NOMO-1 treated with DMSO at 0.1 percent for 48 hours (cell line): Measurements from ENCODE around the gene FLNB.

ENCODE experiments used
- DNase-seq: peaks from one replicate; lab custom pipeline; 2025; ENCODE audit not compliant: unreplicated experiment; lab: John Stamatoyannopoulos, UW

Gene FLNB, protein sequence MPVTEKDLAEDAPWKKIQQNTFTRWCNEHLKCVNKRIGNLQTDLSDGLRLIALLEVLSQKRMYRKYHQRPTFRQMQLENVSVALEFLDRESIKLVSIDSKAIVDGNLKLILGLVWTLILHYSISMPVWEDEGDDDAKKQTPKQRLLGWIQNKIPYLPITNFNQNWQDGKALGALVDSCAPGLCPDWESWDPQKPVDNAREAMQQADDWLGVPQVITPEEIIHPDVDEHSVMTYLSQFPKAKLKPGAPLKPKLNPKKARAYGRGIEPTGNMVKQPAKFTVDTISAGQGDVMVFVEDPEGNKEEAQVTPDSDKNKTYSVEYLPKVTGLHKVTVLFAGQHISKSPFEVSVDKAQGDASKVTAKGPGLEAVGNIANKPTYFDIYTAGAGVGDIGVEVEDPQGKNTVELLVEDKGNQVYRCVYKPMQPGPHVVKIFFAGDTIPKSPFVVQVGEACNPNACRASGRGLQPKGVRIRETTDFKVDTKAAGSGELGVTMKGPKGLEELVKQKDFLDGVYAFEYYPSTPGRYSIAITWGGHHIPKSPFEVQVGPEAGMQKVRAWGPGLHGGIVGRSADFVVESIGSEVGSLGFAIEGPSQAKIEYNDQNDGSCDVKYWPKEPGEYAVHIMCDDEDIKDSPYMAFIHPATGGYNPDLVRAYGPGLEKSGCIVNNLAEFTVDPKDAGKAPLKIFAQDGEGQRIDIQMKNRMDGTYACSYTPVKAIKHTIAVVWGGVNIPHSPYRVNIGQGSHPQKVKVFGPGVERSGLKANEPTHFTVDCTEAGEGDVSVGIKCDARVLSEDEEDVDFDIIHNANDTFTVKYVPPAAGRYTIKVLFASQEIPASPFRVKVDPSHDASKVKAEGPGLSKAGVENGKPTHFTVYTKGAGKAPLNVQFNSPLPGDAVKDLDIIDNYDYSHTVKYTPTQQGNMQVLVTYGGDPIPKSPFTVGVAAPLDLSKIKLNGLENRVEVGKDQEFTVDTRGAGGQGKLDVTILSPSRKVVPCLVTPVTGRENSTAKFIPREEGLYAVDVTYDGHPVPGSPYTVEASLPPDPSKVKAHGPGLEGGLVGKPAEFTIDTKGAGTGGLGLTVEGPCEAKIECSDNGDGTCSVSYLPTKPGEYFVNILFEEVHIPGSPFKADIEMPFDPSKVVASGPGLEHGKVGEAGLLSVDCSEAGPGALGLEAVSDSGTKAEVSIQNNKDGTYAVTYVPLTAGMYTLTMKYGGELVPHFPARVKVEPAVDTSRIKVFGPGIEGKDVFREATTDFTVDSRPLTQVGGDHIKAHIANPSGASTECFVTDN (N-terminal part only)

DNA sequence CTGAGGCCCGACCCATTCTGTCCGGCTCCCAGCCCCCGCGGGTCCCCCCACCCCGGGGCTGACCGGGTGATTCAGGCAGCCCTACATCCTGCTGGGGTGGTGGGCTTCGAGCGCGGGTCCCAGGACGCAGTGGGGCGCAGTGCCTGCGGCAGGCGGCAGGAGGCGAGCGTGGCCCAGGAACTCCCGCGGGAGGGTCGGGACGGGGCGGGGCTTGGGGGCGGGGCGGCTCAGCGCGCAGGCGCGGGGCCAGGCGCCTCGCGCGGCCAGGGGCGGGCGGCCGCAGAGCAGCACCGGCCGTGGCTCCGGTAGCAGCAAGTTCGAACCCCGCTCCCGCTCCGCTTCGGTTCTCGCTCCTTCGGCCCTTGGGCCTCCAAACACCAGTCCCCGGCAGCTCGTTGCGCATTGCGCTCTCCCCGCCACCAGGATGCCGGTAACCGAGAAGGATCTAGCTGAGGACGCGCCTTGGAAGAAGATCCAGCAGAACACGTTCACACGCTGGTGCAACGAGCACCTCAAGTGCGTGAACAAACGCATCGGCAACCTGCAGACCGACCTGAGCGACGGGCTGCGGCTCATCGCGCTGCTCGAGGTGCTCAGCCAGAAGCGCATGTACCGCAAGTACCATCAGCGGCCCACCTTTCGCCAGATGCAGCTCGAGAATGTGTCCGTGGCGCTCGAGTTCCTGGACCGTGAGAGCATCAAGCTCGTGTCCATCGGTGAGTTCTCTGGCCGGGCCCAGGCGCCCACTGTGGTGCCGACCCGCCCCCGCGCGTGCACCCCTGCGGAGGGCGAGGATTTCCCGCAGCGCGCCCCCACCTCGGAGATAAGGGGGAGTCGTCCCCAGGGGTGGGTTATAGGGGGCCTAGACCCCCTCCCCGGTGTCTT, at the start of gene FLNB:
FLNB (plus strand) TSS at position 282 of the 885 bp plus-strand sequence; CDS start at position 425, 143 bp downstream.
- DNase-seq, result peak; percentile 52

GRCh38 chr3:57958642-57959422, 49.4 kb upstream of the FLNB start:
- DNase-seq, result no peak

GRCh38 chr3:57959423-57960173, 48.6 kb upstream of the FLNB start:
- peak; percentile 34 for DNase-seq

GRCh38 chr3:57960174-57960505, 48.1 kb upstream of the FLNB start:
- DNase-seq, result no peak

DNA sequence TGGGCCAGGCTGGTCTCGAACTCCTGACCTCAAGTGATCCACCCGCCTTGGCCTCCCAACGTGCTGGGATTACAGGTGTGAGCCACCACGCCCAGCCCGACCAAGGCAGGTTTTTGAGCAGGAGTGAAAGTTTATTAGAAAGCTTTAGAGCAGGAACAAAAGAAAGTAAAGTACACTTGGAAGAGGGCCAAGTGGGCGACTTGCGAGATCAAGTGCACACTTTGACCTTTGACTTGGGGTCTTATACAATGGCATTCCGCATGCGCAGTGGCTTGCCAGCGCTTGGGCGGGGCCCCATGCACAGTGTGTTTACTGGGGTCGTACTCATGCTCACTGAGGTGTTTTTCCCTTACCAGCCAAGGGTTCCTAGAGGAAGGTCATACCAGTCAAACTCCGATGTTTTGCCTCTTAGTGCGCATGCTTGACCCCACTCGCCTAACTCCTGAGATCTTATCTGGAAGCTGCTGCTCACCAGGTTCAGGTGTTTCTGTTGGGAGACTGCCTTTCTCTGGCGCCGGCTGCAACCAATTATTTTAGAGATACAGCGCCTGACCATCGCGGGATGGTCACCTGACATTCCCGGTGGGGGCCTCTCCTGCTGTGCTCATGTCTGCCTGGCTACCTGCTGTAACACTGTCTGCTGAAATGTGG, 46.9 kb upstream of the FLNB start:
- no peak for DNase-seq

DNA sequence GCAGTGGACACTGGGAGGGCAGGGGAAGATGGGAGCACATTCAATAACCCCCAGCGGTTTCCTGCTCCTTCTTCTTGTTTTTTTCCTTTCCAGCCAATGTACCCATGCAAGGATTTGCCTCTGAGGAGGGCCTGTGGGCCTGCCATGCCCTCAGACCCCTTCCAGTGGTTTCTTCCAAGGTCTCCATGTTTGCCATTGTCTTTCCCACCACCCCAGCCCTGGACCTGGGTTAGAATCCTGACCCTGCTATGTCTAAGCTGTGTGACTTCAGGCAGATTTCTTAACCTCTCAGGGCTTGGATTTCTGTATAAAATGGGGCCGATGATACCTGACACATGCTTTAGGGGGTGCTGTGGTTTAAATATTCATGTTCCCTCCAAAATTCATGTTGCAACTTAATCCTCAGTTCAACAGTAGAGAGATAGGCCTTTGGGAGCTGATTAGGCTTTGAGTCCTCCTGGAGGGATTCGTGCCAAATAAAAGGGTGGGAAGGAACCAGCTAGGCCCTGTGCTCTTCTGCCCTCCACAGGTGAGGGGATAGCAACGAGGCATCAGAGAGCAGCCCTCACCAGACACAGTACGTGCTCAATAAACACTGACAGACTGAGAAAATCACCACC, 46.3 kb upstream of the FLNB start:
- peak; percentile 75 for DNase-seq

DNA sequence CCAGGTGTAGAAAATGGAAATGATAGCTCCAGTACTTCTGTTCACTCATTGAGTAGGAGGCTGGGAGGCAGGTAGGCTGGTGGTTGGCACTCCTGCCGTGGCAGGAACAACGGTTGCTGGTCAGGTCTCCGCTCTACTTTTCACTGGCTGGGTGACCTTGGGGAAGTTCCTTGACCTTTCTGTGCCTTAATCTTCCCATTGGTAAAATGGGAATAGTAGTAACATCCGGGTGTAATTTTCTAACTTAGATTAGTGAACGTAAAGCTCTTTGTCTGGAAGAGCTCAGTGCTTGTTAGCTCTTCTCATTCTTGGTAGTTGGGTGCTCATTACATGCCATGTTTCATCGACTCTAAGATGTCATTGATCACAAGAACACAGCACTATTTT, 45.8 kb upstream of the FLNB start:
- no peak for DNase-seq

GRCh38 chr3:57963811-57964346, 44.3 kb upstream of the FLNB start:
- DNase-seq, result no peak

DNA sequence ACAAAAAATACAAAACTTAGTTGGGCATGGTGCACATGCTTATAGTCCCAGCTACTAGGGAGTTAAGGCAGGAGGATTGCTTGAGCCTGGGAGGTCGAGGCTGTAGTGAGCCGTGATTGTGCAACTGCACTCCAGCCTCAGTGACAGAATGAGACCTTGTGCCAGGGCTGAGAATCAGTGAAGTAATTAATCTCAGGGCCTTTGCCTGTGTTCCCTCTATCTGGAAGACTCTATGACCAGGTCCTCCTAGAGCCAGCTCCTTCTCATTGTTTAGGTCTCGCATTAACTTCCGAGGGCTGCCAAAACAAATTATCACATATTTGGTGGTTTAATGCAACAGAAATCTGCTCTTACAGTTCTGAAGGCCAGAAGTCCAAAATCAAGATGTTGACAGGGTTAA, 41.4 kb upstream of the FLNB start:
- no peak for DNase-seq

DNA sequence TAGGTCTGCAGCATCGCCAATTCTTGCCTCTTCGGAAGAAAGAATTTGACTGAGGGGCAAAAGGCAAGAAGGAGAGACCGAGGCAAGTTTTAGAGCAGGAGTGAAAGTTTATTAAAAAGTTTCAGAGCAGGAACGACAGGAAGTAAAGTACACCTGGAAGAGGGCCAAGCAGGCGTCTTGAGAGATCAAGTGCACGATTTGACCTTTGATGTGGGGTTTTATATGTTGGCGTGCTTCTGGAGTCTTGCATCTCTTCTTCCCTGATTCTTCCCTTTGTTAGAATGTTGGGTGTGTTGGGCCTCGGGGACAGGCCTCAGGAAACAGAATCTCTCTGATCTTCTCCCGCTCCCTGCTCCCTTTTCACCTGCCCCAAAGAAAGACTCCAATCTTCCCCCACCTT, 40.6 kb upstream of the FLNB start:
- no peak for DNase-seq

- no peak for DNase-seq
These were observed 39.7 kb upstream of the FLNB start for GRCh38 chr3:57968501-57968900.

DNA sequence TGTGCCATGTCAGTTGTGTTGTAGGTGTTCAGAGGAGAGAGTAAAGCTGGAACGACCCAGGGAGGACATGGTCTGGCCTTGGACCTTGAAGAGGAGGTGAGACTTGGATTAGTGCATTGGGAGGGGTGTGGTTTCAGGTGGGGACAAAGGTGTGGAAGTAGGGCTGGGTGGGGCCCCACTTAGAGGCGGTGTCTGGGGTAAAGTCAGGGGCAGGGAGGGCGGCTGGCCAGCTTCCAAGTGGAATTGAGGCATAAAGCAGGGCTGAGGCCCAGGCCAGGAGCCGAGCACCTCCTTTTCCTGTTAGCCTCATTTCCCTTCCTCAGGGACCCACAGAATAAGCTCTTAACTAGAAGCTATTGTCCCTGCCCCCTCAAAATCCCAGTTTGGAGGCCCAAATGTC, 36.2 kb upstream of the FLNB start:
- DNase-seq, result no peak

DNA sequence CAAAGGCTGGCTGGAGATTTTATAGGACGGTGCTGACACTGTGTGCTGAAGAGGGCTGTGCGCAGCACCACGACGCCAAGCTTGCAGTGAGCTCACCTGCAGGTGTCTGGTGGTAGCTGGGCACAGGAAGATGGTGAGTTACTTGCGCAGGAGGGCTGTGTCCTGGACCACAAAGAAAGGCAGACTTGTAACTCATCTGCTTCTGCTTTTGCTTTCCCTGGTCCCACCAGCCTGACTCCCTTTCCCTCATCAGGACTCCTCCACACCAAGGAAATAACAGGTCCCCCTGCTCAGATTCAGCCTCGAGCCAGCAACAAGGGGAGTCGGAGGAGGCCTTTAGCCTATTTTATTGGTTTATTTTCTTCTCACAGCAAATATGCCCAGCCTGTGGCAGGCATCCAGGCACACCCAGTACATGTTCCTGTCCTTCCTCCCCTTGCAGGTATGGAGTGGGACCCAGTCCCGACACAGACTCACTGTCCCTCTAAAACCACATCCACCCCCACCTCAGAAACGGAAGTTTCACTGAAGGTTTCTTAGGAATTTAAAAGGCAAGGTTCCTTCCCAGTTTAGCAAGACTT, 35.6 kb upstream of the FLNB start:
- DNase-seq, result no peak

- DNase-seq, result no peak
These were observed 34.3 kb upstream of the FLNB start for GRCh38 chr3:57973715-57974477.

GRCh38 chr3:57974796-57975388, 33.3 kb upstream of the FLNB start:
- DNase-seq, result no peak

- no peak for DNase-seq
These were observed 30.4 kb upstream of the FLNB start for GRCh38 chr3:57977818-57978235.
